GM12878 (cell line): ENCODE measurements around the gene SH2B3. TPM values are rescaled to one million over a fixed set of nuclear protein-coding genes. Genes with fewer than 3 reads are reported as not detected.

Experiments used
- BCL3 ChIP-seq: IDR thresholded peaks from 2 replicates; pipeline ENCODE4 v1.6.1; 2011; ENCODE audit warnings: borderline replicate concordance, low read depth, mild to moderate bottlenecking, moderate library complexity, low read length; ENCODE audit not compliant: insufficient read depth, poor library complexity, severe bottlenecking
- BRCA1 ChIP-seq: IDR thresholded peaks from 2 replicates; pipeline ENCODE4 v1.6.1; 2011; ENCODE audit warnings: low read depth, low read length, improper control_type of control experiment
- CEBPZ ChIP-seq: fragments of 150-350 bp; IDR thresholded peaks from 2 replicates; pipeline ENCODE4 v1.6.1; 2016; ENCODE audit warnings: low read depth, low read length
- DPF2 ChIP-seq: fragments of 450-650 bp; IDR thresholded peaks from 2 replicates; pipeline ENCODE4 v1.6.1; 2017; ENCODE audit warnings: mild to moderate bottlenecking
- FOXM1 ChIP-seq: IDR thresholded peaks from 2 replicates; pipeline ENCODE4 v1.6.1; 2012; ENCODE audit warnings: low read depth, mild to moderate bottlenecking, inconsistent platforms, low read length, moderate library complexity
- HCFC1 ChIP-seq: fragments of 150-350 bp; IDR thresholded peaks from 2 replicates; pipeline ENCODE4 v1.6.1; 2014; ENCODE audit warnings: low read length
- HDAC6 ChIP-seq: fragments of 200-600 bp; sonication (generic); IDR thresholded peaks from one replicate; pipeline ENCODE4 v1.8.0; 2017; ENCODE audit warnings: antibody characterized with exemption; ENCODE audit not compliant: unreplicated experiment
- JUNB ChIP-seq: IDR thresholded peaks from 2 replicates; pipeline ENCODE4 v1.6.1; 2016; ENCODE audit warnings: antibody characterized with exemption, mild to moderate bottlenecking
- MAX ChIP-seq: IDR thresholded peaks from 2 replicates; pipeline ENCODE4 v1.6.1; 2012; ENCODE audit warnings: low read depth, low read length, improper control_type of control experiment
- MTA2 ChIP-seq: fragments of 450-650 bp; IDR thresholded peaks from 2 replicates; pipeline ENCODE4 v1.6.1; 2016; ENCODE audit warnings: low read depth, mild to moderate bottlenecking, moderate library complexity
- NBN ChIP-seq: fragments of 450-650 bp; IDR thresholded peaks from 2 replicates; pipeline ENCODE4 v1.6.1; 2016
- NFYA ChIP-seq: IDR thresholded peaks from 2 replicates; pipeline ENCODE4 v1.6.1; 2011; ENCODE audit warnings: low read depth, mild to moderate bottlenecking, low read length, improper control_type of control experiment, borderline replicate concordance
- NFYB ChIP-seq: IDR thresholded peaks from 2 replicates; pipeline ENCODE4 v1.6.1; 2011; ENCODE audit warnings: low read depth, mild to moderate bottlenecking, low read length, improper control_type of control experiment, moderate library complexity; ENCODE audit not compliant: insufficient read depth
- POLR2AphosphoS2 ChIP-seq: IDR thresholded peaks from 2 replicates; pipeline ENCODE4 v1.6.1; 2011; ENCODE audit warnings: low read depth, mild to moderate bottlenecking, low read length, improper control_type of control experiment, moderate library complexity
- SREBF2 ChIP-seq: IDR thresholded peaks from 2 replicates; pipeline ENCODE4 v1.6.1; 2012; ENCODE audit warnings: mild to moderate bottlenecking, low read length
- TAF1 ChIP-seq: IDR thresholded peaks from 2 replicates; pipeline ENCODE4 v1.6.1; 2011; ENCODE audit warnings: mild to moderate bottlenecking, low read depth, low read length, borderline replicate concordance
- TCF7 ChIP-seq: IDR thresholded peaks from 2 replicates; pipeline ENCODE4 v1.6.1; 2014; ENCODE audit warnings: antibody characterized with exemption, borderline replicate concordance
- WRNIP1 ChIP-seq: IDR thresholded peaks from 2 replicates; pipeline ENCODE4 v1.6.1; 2011; ENCODE audit warnings: low read depth, low read length, improper control_type of control experiment, borderline replicate concordance
- ZBED1 ChIP-seq: IDR thresholded peaks from 2 replicates; pipeline ENCODE4 v1.6.1; 2016; ENCODE audit warnings: borderline replicate concordance
- ZNF24 ChIP-seq: fragments of 450-650 bp; IDR thresholded peaks from 2 replicates; pipeline ENCODE4 v1.6.1; 2017; ENCODE audit warnings: antibody characterized with exemption, mild to moderate bottlenecking
- ZZZ3 ChIP-seq: IDR thresholded peaks from 2 replicates; pipeline ENCODE4 v1.6.1; 2011; ENCODE audit warnings: low read depth; ENCODE audit not compliant: control insufficient read depth, insufficient read length
- polyA plus RNA-seq, 11 experiments: library from polyadenylated mRNA; depleted of rRNA in 4 of 11; unstranded in 6 of 11; stranded (reverse) in 5 of 11; fragments of >200 nt; fragmentation: Nextera tagmentation in 4 of 11; fragmentation: Illumina TruSeq in 1 of 11; extraction: Ambion mirVana in 4 of 11; extraction: Trizol in 1 of 11; gene quantifications; 1 replicate in 1 of 11; 2 replicates in 10 of 11; pipeline versions ENCODE4 v1.2.1 to v1.2.3, GENCODE V29; 2011 to 2016; ENCODE audit warnings: inconsistent platforms in 2 of 11, missing spikeins in 2 of 11, low read depth in 1 of 11
- total RNA-seq, 4 experiments: library from RNA; depleted of rRNA in 3 of 4; stranded (reverse); fragments of >200 nt in 3 of 4; fragmentation: Illumina TruSeq in 1 of 4; extraction: Trizol in 1 of 4; gene quantifications; 2 replicates each; pipeline versions ENCODE4 v1.2.1 to v1.2.3, GENCODE V29; 2013 to 2021
- TF ChIP-seq, protein P1 (sequence below): IDR thresholded peaks from 2 replicates; pipeline ENCODE4 v1.6.1; 2011; ENCODE audit warnings: low read depth, low read length, improper control_type of control experiment, borderline replicate concordance
- TF ChIP-seq, protein P2 (sequence below): fragments of 450-650 bp; formaldehyde crosslinking; IDR thresholded peaks from 2 replicates; pipeline ENCODE4 v1.4.0; 2022; ENCODE audit warnings: mild to moderate bottlenecking, moderate library complexity

Gene SH2B3
- total and polyA plus RNA-seq, 10 of the 15 experiments (the other 5 are each of a cell fraction or from before 2014, with no cell fraction given): 5.8 to 46.4 (median 23.3) TPM

- TF ChIP-seq DPF2 (peak; percentile 97; the same call in 1 of the 2 replicates), ZZZ3 (no peak), BCL3 (peak; percentile 87), MAX (no peak), BRCA1 (no peak), TAF1 (peak; percentile 33; the same call in 1 of the 2 replicates), POLR2AphosphoS2 (no peak), HDAC6 (no peak), JUNB (peak; percentile 94), ZBED1 (peak; percentile 93), NFYA (no peak), CEBPZ (no peak), WRNIP1 (no peak), MTA2 (no peak; the same call in 1 of the 2 replicates), FOXM1 (peak; percentile 97), NBN (no peak), TCF7 (peak; percentile 100), HCFC1 (no peak), ZNF24 (no peak), NFYB (no peak), SREBF2 (no peak)
- TF ChIP-seq, protein P1, sequence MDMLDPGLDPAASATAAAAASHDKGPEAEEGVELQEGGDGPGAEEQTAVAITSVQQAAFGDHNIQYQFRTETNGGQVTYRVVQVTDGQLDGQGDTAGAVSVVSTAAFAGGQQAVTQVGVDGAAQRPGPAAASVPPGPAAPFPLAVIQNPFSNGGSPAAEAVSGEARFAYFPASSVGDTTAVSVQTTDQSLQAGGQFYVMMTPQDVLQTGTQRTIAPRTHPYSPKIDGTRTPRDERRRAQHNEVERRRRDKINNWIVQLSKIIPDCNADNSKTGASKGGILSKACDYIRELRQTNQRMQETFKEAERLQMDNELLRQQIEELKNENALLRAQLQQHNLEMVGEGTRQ: no peak
- TF ChIP-seq, protein P2, sequence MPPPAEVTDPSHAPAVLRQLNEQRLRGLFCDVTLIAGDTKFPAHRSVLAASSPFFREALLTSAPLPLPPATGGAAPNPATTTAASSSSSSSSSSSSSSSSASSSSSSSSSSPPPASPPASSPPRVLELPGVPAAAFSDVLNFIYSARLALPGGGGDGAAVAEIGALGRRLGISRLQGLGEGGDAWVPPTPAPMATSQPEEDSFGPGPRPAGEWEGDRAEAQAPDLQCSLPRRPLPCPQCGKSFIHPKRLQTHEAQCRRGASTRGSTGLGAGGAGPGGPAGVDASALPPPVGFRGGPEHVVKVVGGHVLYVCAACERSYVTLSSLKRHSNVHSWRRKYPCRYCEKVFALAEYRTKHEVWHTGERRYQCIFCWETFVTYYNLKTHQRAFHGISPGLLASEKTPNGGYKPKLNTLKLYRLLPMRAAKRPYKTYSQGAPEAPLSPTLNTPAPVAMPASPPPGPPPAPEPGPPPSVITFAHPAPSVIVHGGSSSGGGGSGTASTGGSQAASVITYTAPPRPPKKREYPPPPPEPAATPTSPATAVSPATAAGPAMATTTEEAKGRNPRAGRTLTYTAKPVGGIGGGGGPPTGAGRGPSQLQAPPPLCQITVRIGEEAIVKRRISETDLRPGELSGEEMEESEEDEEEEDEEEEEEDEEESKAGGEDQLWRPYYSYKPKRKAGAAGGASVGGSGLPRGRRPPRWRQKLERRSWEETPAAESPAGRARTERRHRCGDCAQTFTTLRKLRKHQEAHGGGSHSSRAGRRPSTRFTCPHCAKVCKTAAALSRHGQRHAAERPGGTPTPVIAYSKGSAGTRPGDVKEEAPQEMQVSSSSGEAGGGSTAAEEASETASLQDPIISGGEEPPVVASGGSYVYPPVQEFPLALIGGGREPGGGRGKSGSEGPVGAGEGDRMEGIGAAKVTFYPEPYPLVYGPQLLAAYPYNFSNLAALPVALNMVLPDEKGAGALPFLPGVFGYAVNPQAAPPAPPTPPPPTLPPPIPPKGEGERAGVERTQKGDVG (CRISPR knock-in tag): no peak
These were observed 38.7 kb downstream of the SH2B3 start (continued) for GRCh38 chr12:111444314-111444924.
